NK-92 treated with Interleukin-12 subunit alpha and Interleukin-12 subunit beta, amount 100 ng/mL, for 24 hours (cell line): ENCODE measurements around the gene HPX.

Experiments used
- DNase-seq: peaks from one replicate; lab custom pipeline; 2025; lab: John Stamatoyannopoulos, UW

Gene HPX

DNA sequence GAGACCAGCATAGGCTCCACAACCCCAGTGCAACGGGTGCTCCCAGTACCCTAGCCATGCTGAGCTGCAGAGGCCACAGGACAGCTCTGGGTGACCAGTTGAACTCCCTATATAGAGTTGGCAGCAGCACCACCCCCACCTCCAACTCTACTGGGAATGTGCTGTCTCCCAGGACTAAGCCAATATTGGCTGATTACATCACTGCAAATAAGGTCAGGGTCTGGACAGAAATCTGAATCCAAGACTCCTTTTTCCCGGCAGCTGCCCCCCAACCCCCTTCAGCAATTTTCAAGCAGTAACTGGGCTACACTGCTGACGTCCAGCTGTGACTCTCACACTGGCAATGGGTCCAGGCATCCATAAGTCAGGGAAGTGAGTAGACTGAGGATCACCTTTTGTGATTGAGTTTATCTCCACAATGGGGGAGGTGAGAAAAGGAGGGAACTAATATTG lies at the start of gene HPX:
Gene HPX, minus strand, starts transcription at position 82 of the 453 bp plus-strand sequence. Its CDS starts 24 bp downstream, at position 58.
- DNase-seq: no peak

DNA sequence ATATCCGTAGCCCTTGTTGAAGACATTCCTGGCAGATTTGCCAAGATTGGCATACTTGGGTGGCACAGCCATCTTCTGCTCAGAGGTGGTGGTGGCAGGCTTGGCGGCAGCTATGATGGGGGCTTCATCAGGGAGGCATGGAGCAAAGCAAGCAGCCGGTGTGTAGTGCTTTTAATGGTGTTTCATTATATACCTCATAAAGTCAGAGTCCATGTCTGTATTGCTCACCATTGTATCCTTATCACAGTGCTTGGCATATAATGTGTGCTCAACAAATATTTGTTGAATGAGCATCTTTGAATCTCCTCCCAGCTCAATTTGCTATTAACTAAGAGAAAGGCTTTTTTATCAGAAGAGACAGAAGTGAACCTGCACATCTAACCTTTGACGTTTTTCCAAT lies 48.5 kb upstream of the HPX start:
- DNase-seq: no peak

DNA sequence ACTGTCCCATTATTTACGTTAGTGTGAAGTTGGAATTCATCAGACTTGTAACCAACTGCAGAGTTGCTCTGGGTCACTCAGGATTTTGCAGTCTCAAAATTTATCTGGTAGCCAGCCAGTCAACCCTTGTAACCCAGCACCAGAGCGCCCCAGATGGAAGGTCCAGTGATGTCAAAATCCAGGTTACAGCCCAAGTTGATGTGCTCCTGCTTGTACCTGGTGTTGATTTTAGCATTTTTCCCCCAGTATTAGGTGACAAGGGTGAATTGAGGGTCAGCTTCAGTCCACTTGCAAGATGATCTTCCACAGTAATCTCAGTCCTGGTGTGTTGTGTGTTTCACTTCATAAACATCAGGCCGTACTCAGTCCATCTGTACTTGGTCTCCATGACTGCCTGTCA lies 48.0 kb upstream of the HPX start:
- no peak for DNase-seq

GRCh38 chr11:6488342-6488741 lies 47.6 kb upstream of the HPX start:
- DNase-seq: no peak

GRCh38 chr11:6486938-6487337 lies 46.2 kb upstream of the HPX start:
- no peak for DNase-seq

GRCh38 chr11:6486256-6486655 lies 45.5 kb upstream of the HPX start:
- DNase-seq: no peak

DNA sequence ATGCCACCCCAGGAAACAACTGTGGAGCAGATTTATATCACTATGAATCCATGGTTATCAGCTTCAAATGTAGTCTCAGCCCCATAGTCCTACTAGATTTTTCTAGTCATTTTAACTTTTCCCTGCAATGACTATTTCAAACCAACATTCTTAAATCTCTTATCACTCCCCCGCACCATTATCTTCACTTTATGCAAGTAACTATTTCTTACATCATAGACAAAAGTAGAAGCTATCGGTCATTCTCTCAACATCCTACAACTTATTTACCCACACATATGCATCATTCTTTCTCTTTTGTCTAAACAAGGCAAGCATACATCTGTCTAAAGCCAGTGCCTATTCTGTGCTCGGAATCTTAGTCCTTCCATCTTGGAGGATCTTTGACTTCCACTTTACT lies 44.9 kb upstream of the HPX start:
- DNase-seq: no peak

DNA sequence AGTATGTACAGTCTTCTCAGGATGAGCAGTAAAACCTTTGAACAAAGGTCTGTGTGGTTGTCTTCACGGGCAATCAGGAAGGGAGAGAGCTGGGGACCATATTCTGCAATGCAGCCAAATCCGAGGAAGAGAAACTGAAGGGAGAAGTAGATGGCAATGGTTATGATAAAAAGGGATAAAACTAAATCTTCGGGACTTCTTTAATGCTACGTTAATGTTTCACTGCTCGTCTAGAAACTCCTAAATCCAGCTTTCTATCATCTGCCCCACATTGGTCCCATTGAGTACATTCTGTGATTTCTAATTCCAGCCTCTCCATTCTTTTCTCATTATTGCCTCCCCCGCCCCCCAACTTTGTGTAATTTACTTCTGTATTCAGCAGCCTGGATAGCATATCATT lies 42.2 kb upstream of the HPX start:
- no peak for DNase-seq

- DNase-seq: no peak
These were observed 41.7 kb upstream of the HPX start for GRCh38 chr11:6482441-6482840.

GRCh38 chr11:6481924-6482275 lies 41.1 kb upstream of the HPX start:
- DNase-seq: no peak

- peak; percentile 95 for DNase-seq
These were observed 40.5 kb upstream of the HPX start, which contains the start of the genes ARFIP2 and TIMM10B for GRCh38 chr11:6481012-6481923. TSS of gene ARFIP2 (minus strand) at chr11:6481331. CDS start at chr11:6480421, 910 bp downstream. TSS of gene TIMM10B (plus strand) at chr11:6481501. CDS start at chr11:6481517, 16 bp downstream.

GRCh38 chr11:6480299-6480914 lies 39.6 kb upstream of the HPX start:
- DNase-seq: no peak

DNA sequence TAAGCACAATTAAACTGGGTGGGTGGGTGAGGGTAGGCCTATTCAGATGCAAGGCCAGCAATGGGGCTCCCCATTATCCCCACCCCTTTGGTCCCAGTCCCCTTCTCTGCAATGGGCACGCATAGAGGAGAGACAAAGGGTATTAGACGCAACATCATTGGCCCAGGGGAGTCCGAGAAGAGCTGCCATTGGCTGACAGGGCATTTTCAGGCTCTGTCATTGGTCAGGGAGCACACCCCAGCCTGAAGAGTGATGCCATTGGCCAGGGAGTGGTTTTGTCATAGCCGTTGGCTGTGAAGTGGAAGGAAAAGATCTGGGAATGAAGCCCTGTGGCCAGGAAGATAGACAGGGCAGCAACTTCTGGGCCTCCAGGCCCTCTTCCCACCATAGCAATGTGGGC lies 35.8 kb upstream of the HPX start:
- DNase-seq: no peak

- DNase-seq: no peak
These were observed 35.1 kb upstream of the HPX start for GRCh38 chr11:6475936-6476335.

DNA sequence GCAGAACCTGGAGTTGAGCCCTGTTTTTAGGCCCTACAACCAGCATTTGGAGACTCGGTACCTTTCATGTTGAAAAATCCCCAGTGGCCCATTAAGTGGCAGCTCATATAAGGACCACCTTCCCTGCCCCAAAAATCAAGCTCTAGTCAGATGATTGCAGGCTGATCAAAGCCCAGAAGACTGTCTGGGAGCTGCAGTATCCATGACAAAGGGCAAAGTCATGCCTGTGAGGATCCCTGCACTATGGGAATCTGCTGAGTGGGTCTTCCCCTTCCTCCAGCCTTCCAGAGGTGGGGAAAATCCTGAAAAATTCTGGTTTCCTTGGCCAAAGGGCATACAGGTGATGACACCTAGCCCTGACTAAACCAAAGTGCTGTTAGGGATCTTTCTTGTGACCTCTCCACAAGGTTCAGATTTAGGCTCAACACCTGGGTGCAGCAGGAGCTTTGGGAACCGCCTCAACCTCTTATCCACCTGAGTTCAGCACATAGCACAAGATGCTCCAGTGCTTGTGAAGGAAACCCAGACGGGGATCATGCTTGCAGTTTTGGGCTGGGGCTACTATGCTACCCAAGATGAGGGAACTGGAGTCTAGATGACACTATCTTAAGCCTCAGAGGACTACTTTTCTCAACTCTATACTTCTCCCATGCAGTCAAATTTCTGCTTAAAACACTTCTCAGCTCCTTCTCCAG lies 34.2 kb upstream of the HPX start:
- DNase-seq: no peak

DNA sequence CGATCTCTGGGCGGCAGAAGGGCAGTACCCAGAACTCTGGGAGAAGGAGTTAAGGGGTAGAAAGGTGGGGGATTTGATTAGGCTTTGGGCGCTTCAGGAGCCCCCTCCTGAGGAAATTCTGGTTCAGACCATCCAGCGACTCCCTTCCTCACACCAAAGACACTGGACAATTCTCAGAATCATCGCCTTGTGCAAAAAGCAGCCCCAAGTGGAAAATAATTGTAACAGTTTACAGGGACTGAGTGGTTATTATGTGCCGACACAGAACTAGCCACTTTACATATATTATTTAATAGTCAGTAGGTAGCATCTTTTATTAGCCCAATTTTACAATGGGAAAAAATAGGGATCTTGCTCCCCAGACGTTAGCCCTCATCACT lies 33.6 kb upstream of the HPX start:
- DNase-seq: no peak

- DNase-seq: no peak
These were observed 32.9 kb upstream of the HPX start, which contains the start of gene TRIM3 for GRCh38 chr11:6473451-6474412. TSS of gene TRIM3 (minus strand) at chr11:6473941. CDS start at chr11:6465695, 8,246 bp downstream.

DNA sequence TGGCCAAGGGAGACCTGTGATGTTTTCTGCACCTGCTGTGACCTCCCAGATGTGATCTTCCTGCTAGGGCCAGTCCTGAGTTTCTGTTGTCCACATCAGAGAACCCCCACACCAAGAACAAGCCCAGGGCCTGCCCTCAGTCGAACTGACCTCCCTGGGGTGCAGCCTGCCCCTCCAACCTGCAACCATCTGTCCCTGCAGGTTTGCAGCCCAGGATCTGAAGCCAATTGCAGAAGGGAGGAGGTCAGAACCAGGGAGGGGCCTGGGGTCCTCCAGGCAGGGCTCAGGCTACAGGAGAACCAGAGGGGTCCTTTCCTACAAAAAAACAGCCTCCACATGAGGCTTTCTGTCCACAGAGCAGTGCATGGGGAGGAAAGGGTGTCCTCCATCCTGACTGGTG lies 32.1 kb upstream of the HPX start:
- DNase-seq: no peak

DNA sequence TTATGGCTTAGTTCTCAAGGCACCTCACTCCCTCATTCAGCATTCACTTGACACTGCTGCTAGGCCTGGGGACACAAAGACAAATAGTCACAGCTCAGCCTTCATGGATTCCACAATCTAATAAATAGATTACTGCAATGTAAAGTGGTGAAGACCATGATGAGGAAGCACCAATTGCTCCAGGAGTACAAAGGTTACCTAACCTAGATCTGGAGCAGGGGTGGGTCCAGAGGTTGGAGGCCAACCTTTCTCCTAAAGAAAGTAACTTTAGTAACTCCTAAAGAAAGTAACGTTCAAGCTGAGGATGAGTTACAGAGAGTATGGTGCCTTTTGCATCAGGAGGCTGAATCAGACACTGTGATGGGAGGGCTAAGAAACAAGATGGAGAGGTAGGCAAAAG lies 28.8 kb upstream of the HPX start:
- no peak for DNase-seq

GRCh38 chr11:6468712-6469495 lies 28.1 kb upstream of the HPX start:
- DNase-seq: no peak

DNA sequence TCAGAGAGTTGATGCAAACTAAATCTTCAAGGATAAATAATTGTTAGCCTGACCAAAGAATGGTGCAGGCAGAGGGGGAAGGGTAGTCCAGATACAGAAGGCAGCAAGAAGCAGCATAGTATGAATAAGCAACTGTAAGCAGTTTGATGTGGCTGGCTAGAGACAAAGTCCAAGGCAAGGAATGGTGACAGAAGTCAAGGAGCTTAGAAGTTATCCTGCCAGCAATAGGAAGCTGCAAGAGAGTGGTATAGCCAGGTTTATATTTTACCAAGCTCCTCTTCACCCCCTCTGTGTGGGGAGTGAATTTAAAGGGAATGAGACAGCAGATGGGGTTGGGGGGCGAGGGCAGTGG lies 18.3 kb upstream of the HPX start:
- no peak for DNase-seq
